HG03575 (cell line): ENCODE results near the gene U2AF1.
"Not testable (repeated sequence)": the region's sequence is repeated elsewhere in the genome, so short reads cannot be mapped to it uniquely, and the experiment has no call there.

Experiments used
- ATAC-seq: cut with Tn5 transposase; IDR thresholded peaks from one replicate; pipeline ENCODE4 v1.9.1; 2021; ENCODE audit not compliant: unreplicated experiment, insufficient number of reproducible peaks, low FRiP score; ENCODE audit errors: extremely low read depth

U2AF1 gene, protein sequence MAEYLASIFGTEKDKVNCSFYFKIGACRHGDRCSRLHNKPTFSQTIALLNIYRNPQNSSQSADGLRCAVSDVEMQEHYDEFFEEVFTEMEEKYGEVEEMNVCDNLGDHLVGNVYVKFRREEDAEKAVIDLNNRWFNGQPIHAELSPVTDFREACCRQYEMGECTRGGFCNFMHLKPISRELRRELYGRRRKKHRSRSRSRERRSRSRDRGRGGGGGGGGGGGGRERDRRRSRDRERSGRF

DNA sequence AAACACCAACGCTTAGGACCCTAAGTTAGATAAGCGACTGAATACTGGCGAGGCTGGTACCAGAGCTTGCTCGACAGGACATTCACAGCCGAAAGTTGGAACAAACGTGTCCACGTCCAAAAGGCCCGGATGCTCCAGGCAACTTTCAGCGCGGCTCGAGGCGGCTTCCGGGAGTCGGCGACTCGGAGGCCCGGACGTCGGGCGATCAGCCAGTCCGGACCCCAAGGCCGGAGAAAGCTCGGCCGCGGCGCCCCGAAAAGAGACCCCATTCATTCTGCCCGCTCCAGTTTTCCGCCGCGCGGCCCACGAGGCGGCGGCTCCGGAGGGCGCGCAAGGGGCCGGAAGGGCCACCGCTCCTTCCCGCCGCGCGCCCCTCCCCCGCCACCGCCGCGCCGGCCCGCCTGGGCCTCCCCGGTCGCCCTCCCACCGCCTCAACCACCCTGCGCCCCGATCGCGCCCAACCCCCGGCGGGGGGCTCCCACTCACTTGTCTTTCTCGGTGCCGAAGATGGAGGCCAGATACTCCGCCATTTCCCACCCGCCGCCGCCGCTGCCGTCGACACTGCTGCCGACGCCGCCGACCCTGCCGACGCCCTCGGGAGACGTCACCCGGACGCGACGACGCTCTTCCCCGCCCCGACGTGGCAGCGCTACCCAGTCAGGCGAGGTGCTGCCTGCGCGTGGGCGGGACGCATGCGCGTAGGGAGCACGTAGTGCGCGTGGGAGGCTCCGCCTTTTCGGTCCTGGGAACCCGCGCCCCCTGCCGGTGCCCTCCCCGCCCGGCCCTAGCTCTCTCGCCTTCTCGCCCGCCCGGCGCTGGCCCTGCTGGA, at the start of gene U2AF1:
Gene U2AF1 (minus strand): TSS at position 606 of the 829 bp plus-strand sequence. CDS start 76 bp downstream, at position 530.
- not testable (repeated sequence) for ATAC-seq

DNA sequence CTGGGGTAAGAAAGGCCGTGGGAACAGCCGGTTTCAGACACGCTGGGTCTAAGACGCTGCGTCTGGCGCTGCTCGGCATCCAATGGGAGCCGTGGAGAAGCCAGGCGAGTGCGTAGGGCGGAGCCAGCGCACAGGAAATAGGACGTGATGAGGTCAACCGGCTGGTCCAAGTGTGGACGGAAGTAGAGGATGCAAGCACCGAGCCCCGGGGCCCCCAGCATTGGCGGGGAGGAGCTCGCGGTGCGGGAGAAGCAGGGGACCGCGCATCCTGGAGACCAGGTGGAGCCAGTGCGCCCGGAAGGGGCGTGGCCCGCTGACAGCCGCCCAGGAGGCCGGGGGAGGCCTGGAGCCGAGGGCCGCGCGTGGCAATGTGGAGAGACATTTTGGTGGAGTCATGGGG, 46.2 kb upstream of the U2AF1 start:
- ATAC-seq, result not testable (repeated sequence)

DNA sequence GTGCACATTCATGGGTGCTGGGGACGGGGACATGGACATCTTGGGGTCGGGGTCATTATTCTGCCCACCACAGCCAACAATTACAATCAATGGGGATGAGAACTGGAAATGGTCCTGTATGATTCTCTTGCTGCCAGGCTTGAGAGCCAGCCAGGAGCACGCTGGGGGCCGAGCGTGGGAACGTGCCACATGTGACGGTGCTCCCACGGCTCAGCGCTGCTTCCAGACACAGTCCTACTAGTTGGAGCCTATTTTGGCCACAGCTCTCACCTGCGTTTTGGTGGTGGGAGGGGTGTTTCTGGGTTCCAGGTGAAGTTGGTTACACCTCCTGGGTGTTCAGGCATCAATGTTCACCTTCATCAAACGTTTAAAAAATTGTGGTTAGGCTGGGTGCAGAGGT, 42.0 kb upstream of the U2AF1 start:
- not testable (repeated sequence) for ATAC-seq

DNA sequence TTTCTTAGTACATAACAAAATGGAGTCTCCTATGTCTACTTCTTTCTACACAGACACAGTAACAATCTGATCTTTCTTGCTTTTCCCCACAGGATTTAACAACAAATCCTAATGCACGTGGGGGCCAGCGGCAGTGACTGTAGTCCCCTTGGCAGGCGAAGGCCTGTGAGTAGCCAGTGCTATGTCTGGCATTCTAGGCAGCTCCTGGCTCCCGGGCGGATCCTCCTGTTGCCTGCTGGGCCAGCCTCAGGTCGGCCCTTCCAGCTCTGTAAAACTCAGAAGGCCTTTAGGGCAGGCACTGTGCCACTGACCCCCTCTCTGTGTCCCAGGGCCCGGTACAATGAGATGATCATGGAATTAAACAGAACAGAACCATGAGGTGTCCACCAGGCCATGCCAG, 40.6 kb upstream of the U2AF1 start:
- ATAC-seq, result not testable (repeated sequence)

DNA sequence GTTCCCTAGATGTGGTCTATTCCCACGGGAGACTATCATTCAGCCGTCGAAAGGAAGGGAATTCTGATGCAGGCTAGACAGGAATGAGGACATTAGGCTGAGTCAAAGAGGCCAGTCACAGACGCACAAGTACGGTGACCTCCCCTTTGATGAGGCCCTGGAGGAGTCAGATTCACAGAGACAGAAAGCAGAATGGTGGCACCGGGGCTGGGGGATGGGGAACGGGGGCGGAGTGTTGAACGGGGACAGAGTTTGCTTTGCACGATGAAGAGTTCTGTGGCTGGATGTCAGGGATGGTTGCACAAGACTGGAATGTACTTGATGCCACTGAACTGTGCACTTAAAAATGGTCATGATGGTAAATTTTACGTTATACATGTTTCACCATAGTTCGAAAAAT, 39.3 kb upstream of the U2AF1 start:
- ATAC-seq, result not testable (repeated sequence)

DNA sequence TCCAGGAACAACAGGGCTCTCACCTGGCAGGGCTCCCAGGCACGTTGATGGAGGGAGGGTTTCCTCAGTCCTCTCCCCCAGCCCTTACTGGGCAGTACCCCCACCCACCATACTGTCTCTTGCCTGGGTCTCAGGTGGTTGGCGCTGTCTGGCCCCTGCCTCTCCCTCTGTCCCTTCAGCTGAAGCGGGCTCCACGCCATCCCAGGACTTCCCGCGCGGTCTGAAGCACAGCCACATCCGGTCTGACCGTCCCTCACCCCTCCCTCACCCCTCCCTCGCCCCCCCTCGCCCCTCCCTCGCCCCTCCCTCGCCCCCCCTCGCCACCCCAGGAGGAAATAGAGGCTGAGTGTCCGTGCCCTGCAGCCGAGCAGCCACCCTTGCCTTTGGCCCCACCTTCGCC, 34.0 kb upstream of the U2AF1 start:
- ATAC-seq, result not testable (repeated sequence)

DNA sequence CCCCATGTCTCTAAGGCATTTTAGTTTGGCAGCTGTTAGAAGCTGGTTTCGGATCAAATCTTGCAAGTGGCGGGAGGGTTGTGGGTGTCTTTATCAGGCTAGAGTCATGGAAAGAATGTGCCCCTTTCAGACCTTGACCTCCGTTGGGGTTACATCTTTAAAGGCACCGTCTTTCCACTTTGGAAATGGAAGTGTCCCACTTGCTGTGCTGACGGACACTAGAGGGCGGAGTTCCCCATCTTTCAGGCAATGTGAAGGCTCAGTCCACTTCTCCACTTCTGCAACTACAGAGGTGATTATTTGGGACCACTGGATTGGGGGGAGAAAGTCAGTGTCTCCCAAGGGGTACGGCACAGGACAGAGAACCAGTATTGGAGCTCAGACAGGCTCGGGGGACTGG, 31.6 kb upstream of the U2AF1 start:
- ATAC-seq, result not testable (repeated sequence)

DNA sequence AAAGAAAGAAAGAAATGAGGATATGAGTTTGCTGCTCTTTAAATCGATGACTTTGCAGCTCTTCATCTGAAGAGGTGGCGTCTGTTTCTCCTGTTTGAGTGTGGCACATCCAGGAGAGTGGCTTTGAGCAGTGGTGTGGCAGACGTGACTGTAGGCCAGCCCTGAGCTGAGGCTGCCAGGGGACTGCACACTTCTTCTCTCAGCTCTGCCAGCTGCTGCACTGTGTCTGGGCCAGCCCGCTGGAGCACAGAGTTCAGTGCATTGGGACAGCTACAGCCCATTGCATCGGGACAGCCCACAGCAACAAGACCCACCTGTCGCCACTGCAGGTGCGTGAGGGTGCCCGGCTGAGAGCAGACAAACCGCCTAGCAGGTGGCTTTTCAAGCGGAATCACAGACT, 27.1 kb upstream of the U2AF1 start:
- not testable (repeated sequence) for ATAC-seq

DNA sequence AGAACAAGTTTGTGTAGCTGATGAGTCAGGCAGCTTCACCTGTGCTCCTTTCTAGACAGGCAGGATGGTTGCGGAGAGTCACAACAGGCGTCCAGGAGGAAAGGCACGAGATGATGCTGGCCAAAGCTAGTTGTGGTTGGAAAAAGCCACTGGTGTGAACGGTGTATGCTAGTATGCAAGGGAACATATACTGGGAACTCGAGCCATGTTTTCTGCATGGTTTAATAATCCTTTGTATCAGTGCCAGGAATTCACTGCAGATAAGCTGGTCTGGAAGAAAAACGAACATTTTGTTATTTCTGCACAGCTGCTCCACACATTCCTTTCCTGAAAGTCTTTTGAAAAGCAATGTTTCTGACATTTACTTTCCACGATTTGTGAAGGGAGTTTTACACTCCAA, 22.7 kb upstream of the U2AF1 start:
- not testable (repeated sequence) for ATAC-seq

DNA sequence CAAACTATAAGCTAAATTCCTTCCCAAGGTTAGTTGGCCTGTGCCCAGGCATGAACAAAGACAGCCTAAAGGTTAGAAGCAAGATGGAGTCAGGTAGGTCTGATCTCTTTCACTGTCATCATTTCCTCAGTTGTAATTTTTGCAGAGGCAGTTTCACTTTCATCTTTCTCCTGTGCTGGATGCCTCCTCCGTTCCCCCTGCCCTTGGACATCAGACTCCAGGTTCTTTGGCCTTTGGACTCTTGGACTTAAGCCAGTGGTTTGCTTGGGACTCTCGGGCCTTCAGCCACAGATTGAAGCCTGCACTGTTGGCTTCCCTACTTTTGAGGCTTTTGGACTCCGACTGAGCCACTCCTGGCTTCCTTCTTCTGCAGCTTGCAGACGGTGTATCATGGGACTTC, 8.6 kb upstream of the U2AF1 start:
- ATAC-seq, result not testable (repeated sequence)

DNA sequence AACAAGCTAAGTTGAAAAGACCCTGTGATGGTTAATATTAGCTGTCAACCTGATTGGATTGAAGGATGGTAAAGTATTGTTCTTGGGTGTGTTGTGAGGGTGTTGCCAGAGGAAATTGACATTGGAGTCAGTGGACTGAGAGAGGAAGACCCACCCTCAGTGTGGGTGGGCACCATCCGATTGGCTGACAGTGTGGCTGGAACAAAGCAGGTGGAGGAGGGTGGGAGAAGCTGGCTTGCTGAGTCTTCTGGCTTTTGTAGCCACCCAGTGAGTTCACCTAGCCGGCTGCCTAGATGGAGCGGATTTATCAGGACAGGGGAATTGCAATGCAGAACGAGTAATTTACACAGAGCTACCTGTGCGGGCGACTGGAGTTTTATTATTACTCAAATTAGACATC, 7.1 kb upstream of the U2AF1 start:
- not testable (repeated sequence) for ATAC-seq

DNA sequence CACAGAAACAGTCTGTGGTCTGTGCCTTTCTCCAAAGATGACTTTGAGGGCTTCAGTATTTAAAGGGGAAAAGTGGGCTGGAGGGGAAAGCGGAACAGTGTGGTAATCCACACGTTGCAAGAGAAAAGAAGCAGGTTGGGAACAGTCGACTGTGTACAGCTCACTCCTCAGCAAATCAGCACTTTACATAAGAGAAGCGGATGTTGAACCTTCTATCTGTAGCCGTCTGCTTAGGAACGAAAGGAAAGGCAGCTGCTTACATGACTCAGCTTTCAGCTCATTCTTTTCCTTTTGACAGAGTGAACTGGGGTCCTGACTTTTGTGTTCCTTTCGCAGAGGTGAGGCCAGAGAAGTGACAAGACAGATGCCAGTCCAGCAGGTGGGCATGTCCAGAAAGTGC, 1.6 kb upstream of the U2AF1 start:
- ATAC-seq, result not testable (repeated sequence)

DNA sequence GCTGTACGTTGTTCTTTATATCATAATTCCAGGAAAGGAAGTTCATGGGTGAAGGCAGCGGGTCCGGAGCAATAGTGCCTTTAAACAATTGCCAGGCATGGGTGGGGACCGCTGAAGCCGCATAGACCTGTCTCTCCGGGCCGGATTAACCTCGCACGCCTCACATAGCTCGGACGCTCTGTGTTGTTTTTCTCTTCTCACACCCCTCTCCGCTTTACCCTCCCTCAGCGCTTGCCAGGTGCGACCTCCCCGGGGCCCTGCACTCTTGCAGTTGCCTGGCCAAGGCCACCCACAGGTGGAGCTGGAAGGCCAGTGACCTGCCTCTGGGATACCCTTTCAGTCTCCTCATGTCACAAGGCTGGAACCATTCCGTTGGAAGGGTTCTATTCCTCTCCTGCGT, 807 bp upstream of the U2AF1 start:
- ATAC-seq, result not testable (repeated sequence)

DNA sequence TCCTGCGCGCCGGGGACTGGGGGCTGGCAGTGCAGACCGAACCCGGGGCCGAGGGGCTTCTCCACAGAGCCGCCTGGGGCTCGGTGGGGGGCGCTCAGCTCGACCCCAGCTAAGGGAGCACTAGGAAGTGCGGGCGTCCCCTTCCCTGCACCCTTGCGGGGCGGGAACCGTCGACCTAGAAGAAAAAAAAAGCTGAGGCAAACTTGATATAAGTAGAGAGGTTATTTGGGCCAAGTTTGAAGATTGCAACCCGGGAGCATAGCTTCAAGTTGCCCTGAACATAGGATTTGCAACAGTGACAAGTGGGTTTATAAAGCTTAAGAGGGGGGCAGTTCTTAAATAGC, 396 bp upstream of the U2AF1 start:
- ATAC-seq, result not testable (repeated sequence)

DNA sequence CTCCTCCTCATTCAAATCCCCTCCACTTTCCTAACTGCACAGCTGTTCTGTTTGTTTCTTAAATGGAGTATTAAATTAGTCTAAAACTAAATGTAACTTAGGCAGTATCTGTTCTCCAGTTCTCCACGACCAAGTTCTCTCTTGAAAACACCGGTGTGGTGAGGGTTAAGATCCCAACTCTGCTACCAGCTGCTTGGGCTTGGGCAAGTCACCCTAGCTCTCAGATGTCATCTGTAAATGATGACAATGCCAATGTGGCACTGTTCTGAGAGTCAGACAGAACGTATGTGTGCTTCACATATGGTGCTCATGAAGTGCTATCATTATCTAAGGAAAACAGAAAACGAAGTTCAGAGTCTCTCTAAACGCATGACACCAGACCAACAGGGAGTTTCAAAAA, 2.7 kb downstream of the U2AF1 start:
- not testable (repeated sequence) for ATAC-seq

DNA sequence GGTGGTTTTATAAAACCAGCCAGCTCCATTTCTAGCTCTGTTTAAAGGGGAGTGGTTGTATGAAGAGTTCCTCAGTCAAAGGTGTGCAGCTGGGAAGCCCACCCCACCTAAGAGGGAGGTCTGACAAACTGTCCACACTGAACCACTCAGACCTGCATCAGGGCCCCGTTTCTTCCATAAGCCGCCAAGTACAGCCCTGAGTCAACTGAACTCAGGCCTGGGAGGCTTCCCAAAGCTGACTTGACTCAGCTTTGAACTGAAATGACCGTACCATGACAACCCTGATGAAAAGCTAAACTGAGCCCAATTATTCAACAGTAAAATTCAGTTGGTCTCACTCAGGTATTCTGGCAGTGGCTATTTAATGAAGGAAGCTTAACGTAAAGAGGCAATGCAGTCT, 5.1 kb downstream of the U2AF1 start:
- ATAC-seq, result not testable (repeated sequence)

DNA sequence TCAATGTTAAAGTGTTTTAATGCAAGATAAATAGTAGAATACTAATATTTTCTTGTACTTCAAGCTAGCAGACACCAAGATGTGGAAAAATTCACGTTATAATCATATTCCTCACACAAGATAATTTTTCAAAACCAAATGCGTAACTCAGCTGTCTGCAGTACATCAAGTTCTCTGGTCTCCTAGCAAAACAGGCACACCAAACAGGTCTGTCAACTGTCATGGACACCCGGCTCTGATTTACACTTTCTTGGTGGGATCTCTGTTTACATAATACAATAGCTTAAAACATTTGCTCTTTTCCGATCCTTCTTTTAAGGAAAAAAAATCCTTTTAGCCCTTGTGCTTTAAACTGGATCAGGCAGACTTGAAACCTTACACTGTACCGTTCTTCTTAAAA, 5.7 kb downstream of the U2AF1 start:
- ATAC-seq, result not testable (repeated sequence)

DNA sequence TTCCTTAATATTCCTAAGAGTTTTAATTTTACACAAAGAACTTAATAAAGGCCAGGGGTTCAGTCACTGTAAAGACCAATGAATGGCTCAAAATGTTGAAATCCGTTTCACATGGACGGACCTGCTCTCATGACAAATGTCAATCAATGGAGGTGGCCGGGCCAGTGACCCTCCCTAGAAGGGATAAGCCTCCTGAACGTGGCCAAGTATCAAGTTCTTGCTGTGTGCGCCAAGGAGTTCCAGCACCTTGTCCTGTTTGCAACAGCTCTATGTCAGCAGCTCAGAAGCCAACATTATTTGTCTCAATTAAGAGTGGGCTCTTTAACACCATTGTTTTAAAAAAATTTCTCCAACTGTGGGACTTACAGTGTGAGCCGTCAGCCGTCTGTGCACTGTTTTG, 6.4 kb downstream of the U2AF1 start:
- not testable (repeated sequence) for ATAC-seq

DNA sequence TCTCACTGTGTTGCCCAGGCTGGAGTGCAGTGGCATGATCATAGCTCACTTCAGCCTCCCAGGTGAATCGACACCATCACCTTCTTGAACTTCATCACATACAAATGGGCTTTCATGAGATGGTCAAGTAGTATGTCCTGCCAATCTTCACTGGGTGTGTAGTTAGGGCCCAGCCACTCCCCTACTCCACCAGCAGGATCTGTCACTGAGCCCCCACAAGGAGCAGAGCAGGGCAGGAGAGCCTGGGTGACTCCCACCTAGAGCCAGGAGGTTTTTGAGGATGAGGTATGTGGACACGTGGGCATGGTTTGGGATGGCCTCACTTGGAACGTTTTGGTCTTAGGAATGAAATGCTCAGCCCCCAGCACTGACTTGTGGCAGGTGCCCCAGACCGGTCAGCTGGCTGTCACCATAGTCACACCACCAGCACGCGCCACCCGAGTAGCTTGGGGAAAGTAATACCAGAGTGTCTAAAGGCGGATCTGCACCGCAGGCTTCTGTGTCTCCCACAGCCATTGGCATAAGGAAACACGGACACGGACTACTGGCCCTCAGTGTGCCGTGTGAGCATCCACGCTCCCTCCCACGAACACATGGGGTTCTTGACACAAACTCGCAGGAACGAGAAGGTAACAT, 15.3 kb downstream of the U2AF1 start:
- not testable (repeated sequence) for ATAC-seq

DNA sequence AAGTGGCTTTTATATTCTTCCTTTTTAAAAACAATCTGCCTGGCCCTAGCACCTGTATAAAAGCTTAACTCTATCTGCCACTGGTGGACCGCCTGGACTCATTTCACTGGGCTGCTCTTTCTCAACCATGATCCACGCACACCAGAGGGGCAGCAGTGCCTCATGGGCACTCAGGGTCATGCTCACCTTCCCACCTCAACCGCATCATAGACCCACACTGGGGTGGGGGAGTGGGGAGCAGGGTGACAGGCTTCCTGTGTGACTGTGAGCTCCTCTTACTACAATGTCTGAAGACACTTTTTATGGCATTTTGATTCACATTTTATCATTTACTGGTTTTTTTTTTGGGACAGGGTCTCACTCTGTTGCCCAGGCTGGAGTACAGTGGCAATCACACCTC, 16.4 kb downstream of the U2AF1 start:
- ATAC-seq, result not testable (repeated sequence)
